SK-N-SH (cell line): Measurements from ENCODE around the gene IQSEC3. TPM values are rescaled to one million over a fixed set of nuclear protein-coding genes. Genes with fewer than 3 reads are reported as not detected.
A peak's percentile ranks its signal among the peaks of the same experiment; 100 is the strongest.
"Not testable (repeated sequence)": the region's sequence is repeated elsewhere in the genome, so short reads cannot be mapped to it uniquely, and the experiment has no call there.

ENCODE experiments used
- CTCF ChIA-PET: fragments of 300-600, 350-600 bp; formaldehyde crosslinking; extraction: SDS; loops from one replicate; lab custom pipeline; 2021; lab: Yijun Ruan, JAX
- POLR2A ChIA-PET: fragments of 350-600 bp; sonication (Branson Sonifier 250); formaldehyde crosslinking; extraction: SDS; loops from one replicate; lab custom pipeline; 2020; ENCODE audit warnings: antibody characterized with exemption, inconsistent platforms; lab: Yijun Ruan, JAX
- DNase-seq: peaks from one replicate; pipeline ENCODE4 v3.0.0; 2012
- H2AFZ ChIP-seq: fragments of 200-600 bp; sonication (generic); 2 replicates; pipeline ENCODE4 v1.8.1; 2016; ENCODE audit warnings: antibody characterized with exemption, mild to moderate bottlenecking, low read depth
- H3F3A ChIP-seq: fragments of 200-600 bp; sonication (generic); replicated peaks from 2 replicates; pipeline ENCODE3; 2016; ENCODE audit warnings: antibody characterized with exemption, mild to moderate bottlenecking; ENCODE audit not compliant: insufficient read depth
- H3K27ac ChIP-seq, 2 experiments: fragments of 200-500 bp in 1 of 2; fragments of 200-600 bp in 1 of 2; sonication (Bioruptor generic) in 1 of 2; sonication (generic), shearing (Covaris generic) in 1 of 2; 2 replicates each; pipeline versions ENCODE4 v1.5.1 to v1.6.1; 2014 to 2016; ENCODE audit warnings: low read depth in 2 of 2, inconsistent platforms in 1 of 2, low read length in 1 of 2, mild to moderate bottlenecking in 1 of 2, mixed read lengths in 1 of 2
- H3K27me3 ChIP-seq: fragments of 200-600 bp; sonication (generic), shearing (Covaris generic); 2 replicates; pipeline ENCODE4 v1.6.1; 2016; ENCODE audit warnings: mixed run types; ENCODE audit not compliant: insufficient read depth
- H3K36me3 ChIP-seq, 2 experiments: fragments of 200-500 bp in 1 of 2; fragments of 200-600 bp in 1 of 2; sonication (Bioruptor generic) in 1 of 2; sonication (generic) in 1 of 2; replicated peaks in 1 of 2; 2 replicates each; pipeline versions ENCODE3 to v1.5.1; 2014 to 2016; ENCODE audit warnings: low read length in 1 of 2, mild to moderate bottlenecking in 1 of 2; ENCODE audit not compliant: insufficient read depth in 2 of 2, control insufficient read depth in 1 of 2
- H3K4me1 ChIP-seq, 2 experiments: fragments of 200-500 bp in 1 of 2; fragments of 200-600 bp in 1 of 2; sonication (Bioruptor generic) in 1 of 2; sonication (generic), shearing (Covaris generic) in 1 of 2; 2 replicates each; pipeline versions ENCODE4 v1.5.1 to v1.6.1; 2014 to 2016; ENCODE audit warnings: low read depth in 1 of 2, low read length in 1 of 2, mixed run types in 1 of 2; ENCODE audit not compliant: insufficient read depth in 2 of 2, control insufficient read depth in 1 of 2
- H3K4me2 ChIP-seq: fragments of 200-600 bp; sonication (generic), shearing (Covaris generic); 2 replicates; pipeline ENCODE4 v1.6.1; 2017; ENCODE audit warnings: mixed run types
- H3K4me3 ChIP-seq, 2 experiments: fragments of 200-500 bp in 1 of 2; fragments of 200-600 bp in 1 of 2; sonication (Bioruptor generic) in 1 of 2; sonication (generic), shearing (Covaris generic) in 1 of 2; 2 replicates each; pipeline versions ENCODE4 v1.5.1 to v1.8.1; 2014 to 2016; ENCODE audit warnings: low read depth in 2 of 2, inconsistent platforms in 1 of 2, low read length in 1 of 2, mild to moderate bottlenecking in 1 of 2, mixed read lengths in 1 of 2, moderate library complexity in 1 of 2
- H3K79me2 ChIP-seq: fragments of 200-600 bp; sonication (generic); 2 replicates; pipeline ENCODE4 v1.8.1; 2017; ENCODE audit warnings: mild to moderate bottlenecking; ENCODE audit not compliant: insufficient read depth
- H3K9ac ChIP-seq: fragments of 200-600 bp; sonication (generic); 2 replicates; pipeline ENCODE4 v1.6.1; 2017; ENCODE audit warnings: mixed run types
- H3K9me2 ChIP-seq: fragments of 200-600 bp; sonication (generic); 2 replicates; pipeline ENCODE4 v1.6.1; 2017; ENCODE audit warnings: mixed run types
- H3K9me3 ChIP-seq: fragments of 200-600 bp; sonication (generic); 2 replicates; pipeline ENCODE4 v1.6.1; 2017; ENCODE audit warnings: mixed run types, mild to moderate bottlenecking, moderate library complexity
- H4K20me1 ChIP-seq: fragments of 200-600 bp; sonication (generic); 2 replicates; pipeline ENCODE4 v1.6.1; 2017; ENCODE audit warnings: mild to moderate bottlenecking, mixed run types; ENCODE audit not compliant: insufficient read depth
- ELF1 ChIP-seq: IDR thresholded peaks from 2 replicates; pipeline ENCODE4 v1.4.0; 2012
- EP300 ChIP-seq, 2 experiments: IDR thresholded peaks; 2 replicates each; pipeline versions ENCODE4 v1.4.0 to v1.6.1; 2012; ENCODE audit warnings: borderline replicate concordance in 1 of 2, low read depth in 1 of 2, low read length in 1 of 2
- FOXM1 ChIP-seq: IDR thresholded peaks from 2 replicates; pipeline ENCODE4 v1.4.0; 2012; ENCODE audit warnings: low read depth, mild to moderate bottlenecking
- MXI1 ChIP-seq: IDR thresholded peaks from 2 replicates; pipeline ENCODE4 v1.6.1; 2012; ENCODE audit warnings: mild to moderate bottlenecking, low read depth, low read length, improper control_type of control experiment
- SIN3A ChIP-seq: IDR thresholded peaks from 2 replicates; pipeline ENCODE4 v1.6.1; 2012; ENCODE audit warnings: low read depth, mild to moderate bottlenecking, low read length, moderate library complexity, borderline replicate concordance
- SMC3 ChIP-seq: IDR thresholded peaks from 2 replicates; pipeline ENCODE4 v1.6.1; 2012; ENCODE audit warnings: low read depth, low read length, improper control_type of control experiment
- TCF12 ChIP-seq: IDR thresholded peaks from 2 replicates; pipeline ENCODE4 v1.4.0; 2012
- TEAD4 ChIP-seq: IDR thresholded peaks from 2 replicates; pipeline ENCODE4 v1.4.0; 2012; ENCODE audit warnings: mild to moderate bottlenecking, borderline replicate concordance; ENCODE audit not compliant: insufficient read depth
- YY1 ChIP-seq: IDR thresholded peaks from 2 replicates; pipeline ENCODE4 v1.4.0; 2012; ENCODE audit warnings: low read depth, mild to moderate bottlenecking
- WGBS: methylation state at CpG from one replicate; pipeline ENCODE4 v1.1.6; 2017; ENCODE audit warnings: low lambda C conversion rate; 5-methylcytosine and 5-hydroxymethylcytosine counted together
- polyA plus RNA-seq, 3 experiments: library from polyadenylated mRNA; depleted of rRNA; stranded (reverse); fragments of >200 nt; gene quantifications; 2 replicates each; pipeline ENCODE4 v1.2.3, GENCODE V29; 2012
- TF ChIP-seq, protein P1 (sequence below): fragments of 200-600 bp; sonication (generic); IDR thresholded peaks from 2 replicates; pipeline ENCODE4 v1.6.1; 2017; ENCODE audit warnings: antibody characterized with exemption, mild to moderate bottlenecking, moderate library complexity
- TF ChIP-seq, protein P2 (sequence below): fragments of 150-350 bp; IDR thresholded peaks from 2 replicates; pipeline ENCODE4 v1.6.1; 2016; ENCODE audit warnings: mild to moderate bottlenecking, low read depth, low read length
- TF ChIP-seq, protein P3 (sequence below): IDR thresholded peaks from 2 replicates; pipeline ENCODE4 v1.4.0; 2012; ENCODE audit warnings: low read depth
- TF ChIP-seq, protein P4 (sequence below): IDR thresholded peaks from 2 replicates; pipeline ENCODE4; 2012

The IQSEC3 gene
- polyA plus RNA-seq, 1 of the 3 experiments (the other 2 are of a cell fraction): 0.02 TPM

DNA sequence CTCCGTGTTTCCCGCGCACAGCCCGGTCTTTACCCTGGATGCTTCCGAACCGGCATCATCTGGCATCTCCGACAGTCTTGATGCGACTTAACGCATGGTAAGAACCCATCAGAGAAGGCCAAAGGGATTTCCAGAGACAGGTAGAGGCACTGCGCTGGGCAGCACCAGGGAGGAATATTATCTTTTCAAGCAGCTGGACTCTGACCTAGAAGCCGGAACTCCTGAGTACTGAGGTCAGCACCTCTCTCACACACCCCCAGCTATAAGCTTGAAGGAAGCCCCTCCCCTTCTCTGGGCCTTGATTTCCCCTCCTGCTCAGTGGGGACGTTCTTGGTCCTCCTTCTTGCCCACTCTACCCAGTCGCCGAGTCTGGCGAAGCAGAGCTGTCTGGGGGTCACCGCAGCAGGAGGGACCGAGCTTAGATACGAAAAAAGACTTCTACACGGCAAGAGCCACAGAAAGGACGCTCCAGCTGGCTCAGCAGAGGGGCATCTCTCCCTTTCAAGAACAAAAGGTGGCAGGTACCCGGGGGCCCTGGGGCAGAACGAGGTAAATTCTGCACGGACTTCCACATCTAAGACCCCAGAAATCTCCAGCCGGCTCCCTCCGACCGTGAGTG is 10.6 kb downstream of the IQSEC3 start:
- H3K36me3 ChIP-seq, H3F3A ChIP-seq, DNase-seq, CTCF ChIA-PET, H3K4me2 ChIP-seq, H3K9me2 ChIP-seq, H3K27ac ChIP-seq, H2AFZ ChIP-seq, H3K9ac ChIP-seq, H4K20me1 ChIP-seq, H3K79me2 ChIP-seq, H3K4me1 ChIP-seq, POLR2A ChIA-PET, H3K4me3 ChIP-seq, H3K9me3 ChIP-seq: not testable (repeated sequence)
- 88% methylated on average over 11 of the region's 26 CpGs for WGBS
- H3K27me3 ChIP-seq: peaks cover 25% of the 10 kb centered on the region

DNA sequence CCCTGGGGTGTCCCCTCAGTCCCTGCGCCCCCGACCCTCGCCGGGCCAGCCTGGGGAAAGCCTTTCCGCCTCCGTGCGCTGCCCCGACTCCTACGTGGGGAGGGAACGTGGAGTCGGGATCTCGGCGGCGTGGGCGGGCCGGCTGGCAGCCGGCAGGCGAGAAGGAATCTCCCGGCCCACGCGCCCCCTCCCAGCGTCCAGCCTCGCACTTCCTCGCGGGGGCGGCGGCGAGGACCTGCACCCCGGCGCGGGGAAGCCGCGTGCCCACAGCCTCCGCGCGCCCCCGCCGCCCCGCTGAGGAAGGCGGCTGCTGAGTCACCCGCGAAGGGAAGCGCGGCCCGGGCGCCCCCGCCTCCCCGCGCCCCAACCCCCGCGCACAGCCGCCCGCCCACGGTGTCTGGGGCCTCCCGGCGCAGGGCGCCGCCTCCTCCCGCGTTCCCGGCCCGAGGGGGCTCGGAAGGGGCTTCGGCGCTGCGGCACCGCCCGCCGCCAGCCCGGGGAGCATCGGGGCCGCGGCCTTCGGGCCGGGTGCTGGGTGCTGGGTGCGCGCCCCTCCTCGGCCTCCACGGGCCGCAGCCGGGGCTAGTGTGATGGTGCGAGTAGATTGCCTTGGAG is 11.3 kb downstream of the IQSEC3 start:
- H3K79me2 ChIP-seq, H3K36me3 ChIP-seq, H3K4me1 ChIP-seq, H2AFZ ChIP-seq, H3K9me2 ChIP-seq, H3K4me3 ChIP-seq, CTCF ChIA-PET, H3K9ac ChIP-seq, H3K4me2 ChIP-seq, H4K20me1 ChIP-seq, POLR2A ChIA-PET, H3K27ac ChIP-seq, H3K9me3 ChIP-seq, H3F3A ChIP-seq: not testable (repeated sequence)
- H3K27me3 ChIP-seq: peaks cover 31% of the 10 kb centered on the region
- peak; percentile 67 for DNase-seq
- 17% methylated on average over 7 of the region's 82 CpGs for WGBS

DNA sequence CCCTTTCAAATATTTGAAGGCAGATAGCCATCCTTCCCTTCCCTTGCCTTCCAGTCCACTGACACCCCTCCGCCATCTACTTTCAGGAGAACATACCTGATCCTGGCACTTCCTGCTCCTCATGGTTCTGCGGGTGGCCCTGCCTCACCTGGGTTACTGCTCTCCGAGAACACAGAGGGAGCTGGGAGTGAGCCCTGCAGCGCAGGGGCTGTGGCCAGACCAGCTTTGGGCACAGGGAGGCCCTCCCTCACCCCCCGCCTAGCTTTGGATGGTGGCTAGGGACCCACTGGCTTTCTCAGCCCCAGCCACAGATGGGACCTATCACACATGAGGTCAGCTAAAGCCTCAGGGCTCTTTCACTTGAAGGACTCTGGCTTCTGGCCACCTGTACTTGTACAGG is 12.4 kb downstream of the IQSEC3 start:
- Histone ChIP-seq H3K4me2 (no peak overlapping the region), H2AFZ (no peak overlapping the region), H3K27ac (no peak overlapping the region), H3K9me3 (no peaks in the 10 kb centered on the region), H3K36me3 (no peaks in the 10 kb centered on the region), H3K9me2 (no peaks in the 10 kb centered on the region), H3K79me2 (no peaks in the 10 kb centered on the region), H3K4me3 (no peak overlapping the region), H3K9ac (no peak overlapping the region), H3K4me1 (peaks cover 0 to 16% of the 10 kb centered on the region in 2 experiments; a peak in 1 of 4 replicates), H3F3A (no peaks in the 10 kb centered on the region), H4K20me1 (no peaks in the 10 kb centered on the region), H3K27me3 (peaks cover 33% of the 10 kb centered on the region)
- no peak for TF ChIP-seq TCF12
- TF ChIP-seq, protein P1, sequence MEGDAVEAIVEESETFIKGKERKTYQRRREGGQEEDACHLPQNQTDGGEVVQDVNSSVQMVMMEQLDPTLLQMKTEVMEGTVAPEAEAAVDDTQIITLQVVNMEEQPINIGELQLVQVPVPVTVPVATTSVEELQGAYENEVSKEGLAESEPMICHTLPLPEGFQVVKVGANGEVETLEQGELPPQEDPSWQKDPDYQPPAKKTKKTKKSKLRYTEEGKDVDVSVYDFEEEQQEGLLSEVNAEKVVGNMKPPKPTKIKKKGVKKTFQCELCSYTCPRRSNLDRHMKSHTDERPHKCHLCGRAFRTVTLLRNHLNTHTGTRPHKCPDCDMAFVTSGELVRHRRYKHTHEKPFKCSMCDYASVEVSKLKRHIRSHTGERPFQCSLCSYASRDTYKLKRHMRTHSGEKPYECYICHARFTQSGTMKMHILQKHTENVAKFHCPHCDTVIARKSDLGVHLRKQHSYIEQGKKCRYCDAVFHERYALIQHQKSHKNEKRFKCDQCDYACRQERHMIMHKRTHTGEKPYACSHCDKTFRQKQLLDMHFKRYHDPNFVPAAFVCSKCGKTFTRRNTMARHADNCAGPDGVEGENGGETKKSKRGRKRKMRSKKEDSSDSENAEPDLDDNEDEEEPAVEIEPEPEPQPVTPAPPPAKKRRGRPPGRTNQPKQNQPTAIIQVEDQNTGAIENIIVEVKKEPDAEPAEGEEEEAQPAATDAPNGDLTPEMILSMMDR: no peak
- TF ChIP-seq YY1: no peak
- no peak for TF ChIP-seq SMC3
- TF ChIP-seq EP300 (IDR thresholded peaks at IDR 0.05; ENCODE audit: borderline replicate concordance in 1 of 2, low read depth in 1 of 2, low read length in 1 of 2): no peak
- no peak for TF ChIP-seq FOXM1
- TF ChIP-seq, protein P2, sequence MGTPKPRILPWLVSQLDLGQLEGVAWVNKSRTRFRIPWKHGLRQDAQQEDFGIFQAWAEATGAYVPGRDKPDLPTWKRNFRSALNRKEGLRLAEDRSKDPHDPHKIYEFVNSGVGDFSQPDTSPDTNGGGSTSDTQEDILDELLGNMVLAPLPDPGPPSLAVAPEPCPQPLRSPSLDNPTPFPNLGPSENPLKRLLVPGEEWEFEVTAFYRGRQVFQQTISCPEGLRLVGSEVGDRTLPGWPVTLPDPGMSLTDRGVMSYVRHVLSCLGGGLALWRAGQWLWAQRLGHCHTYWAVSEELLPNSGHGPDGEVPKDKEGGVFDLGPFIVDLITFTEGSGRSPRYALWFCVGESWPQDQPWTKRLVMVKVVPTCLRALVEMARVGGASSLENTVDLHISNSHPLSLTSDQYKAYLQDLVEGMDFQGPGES: no peak
- TF ChIP-seq, protein P3, sequence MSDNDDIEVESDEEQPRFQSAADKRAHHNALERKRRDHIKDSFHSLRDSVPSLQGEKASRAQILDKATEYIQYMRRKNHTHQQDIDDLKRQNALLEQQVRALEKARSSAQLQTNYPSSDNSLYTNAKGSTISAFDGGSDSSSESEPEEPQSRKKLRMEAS: no peak
- TF ChIP-seq MXI1: no peak
- TF ChIP-seq SIN3A: no peak
- TF ChIP-seq TEAD4: no peak
- TF ChIP-seq ELF1: no peak
- TF ChIP-seq, protein P4, sequence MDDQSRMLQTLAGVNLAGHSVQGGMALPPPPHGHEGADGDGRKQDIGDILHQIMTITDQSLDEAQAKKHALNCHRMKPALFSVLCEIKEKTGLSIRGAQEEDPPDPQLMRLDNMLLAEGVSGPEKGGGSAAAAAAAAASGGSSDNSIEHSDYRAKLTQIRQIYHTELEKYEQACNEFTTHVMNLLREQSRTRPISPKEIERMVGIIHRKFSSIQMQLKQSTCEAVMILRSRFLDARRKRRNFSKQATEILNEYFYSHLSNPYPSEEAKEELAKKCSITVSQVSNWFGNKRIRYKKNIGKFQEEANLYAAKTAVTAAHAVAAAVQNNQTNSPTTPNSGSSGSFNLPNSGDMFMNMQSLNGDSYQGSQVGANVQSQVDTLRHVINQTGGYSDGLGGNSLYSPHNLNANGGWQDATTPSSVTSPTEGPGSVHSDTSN: no peak
- no peak for DNase-seq
- POLR2A ChIA-PET: no interaction called here
- 79% methylated on average over 5 of the region's 5 CpGs for WGBS
- CTCF ChIA-PET: no interaction called here
